LNCaP clone FGC (cell line): ENCODE results near the gene ZSWIM3.

Experiments used
- DNase-seq: peaks from one replicate; pipeline ENCODE4 v3.0.0-alpha.2; 2011; ENCODE audit warnings: low read depth
- H3K4me3 ChIP-seq: 2 replicates; pipeline ENCODE4 v1.5.1; 2011; ENCODE audit warnings: mild to moderate bottlenecking, low read depth, low read length, control low read depth
- TF ChIP-seq, protein P1 (sequence below): IDR thresholded peaks from 2 replicates; pipeline ENCODE4 v1.5.1; 2012; ENCODE audit warnings: mild to moderate bottlenecking; ENCODE audit not compliant: control insufficient read depth, insufficient read depth; ENCODE audit errors: extremely low read depth

ZSWIM3 gene

GRCh38 chr20:45816951-45817350 is 40.5 kb upstream of the ZSWIM3 start:
- H3K4me3 ChIP-seq = no peak overlapping the region
- DNase-seq = no peak
- TF ChIP-seq, protein P1, sequence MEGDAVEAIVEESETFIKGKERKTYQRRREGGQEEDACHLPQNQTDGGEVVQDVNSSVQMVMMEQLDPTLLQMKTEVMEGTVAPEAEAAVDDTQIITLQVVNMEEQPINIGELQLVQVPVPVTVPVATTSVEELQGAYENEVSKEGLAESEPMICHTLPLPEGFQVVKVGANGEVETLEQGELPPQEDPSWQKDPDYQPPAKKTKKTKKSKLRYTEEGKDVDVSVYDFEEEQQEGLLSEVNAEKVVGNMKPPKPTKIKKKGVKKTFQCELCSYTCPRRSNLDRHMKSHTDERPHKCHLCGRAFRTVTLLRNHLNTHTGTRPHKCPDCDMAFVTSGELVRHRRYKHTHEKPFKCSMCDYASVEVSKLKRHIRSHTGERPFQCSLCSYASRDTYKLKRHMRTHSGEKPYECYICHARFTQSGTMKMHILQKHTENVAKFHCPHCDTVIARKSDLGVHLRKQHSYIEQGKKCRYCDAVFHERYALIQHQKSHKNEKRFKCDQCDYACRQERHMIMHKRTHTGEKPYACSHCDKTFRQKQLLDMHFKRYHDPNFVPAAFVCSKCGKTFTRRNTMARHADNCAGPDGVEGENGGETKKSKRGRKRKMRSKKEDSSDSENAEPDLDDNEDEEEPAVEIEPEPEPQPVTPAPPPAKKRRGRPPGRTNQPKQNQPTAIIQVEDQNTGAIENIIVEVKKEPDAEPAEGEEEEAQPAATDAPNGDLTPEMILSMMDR = no peak

DNA sequence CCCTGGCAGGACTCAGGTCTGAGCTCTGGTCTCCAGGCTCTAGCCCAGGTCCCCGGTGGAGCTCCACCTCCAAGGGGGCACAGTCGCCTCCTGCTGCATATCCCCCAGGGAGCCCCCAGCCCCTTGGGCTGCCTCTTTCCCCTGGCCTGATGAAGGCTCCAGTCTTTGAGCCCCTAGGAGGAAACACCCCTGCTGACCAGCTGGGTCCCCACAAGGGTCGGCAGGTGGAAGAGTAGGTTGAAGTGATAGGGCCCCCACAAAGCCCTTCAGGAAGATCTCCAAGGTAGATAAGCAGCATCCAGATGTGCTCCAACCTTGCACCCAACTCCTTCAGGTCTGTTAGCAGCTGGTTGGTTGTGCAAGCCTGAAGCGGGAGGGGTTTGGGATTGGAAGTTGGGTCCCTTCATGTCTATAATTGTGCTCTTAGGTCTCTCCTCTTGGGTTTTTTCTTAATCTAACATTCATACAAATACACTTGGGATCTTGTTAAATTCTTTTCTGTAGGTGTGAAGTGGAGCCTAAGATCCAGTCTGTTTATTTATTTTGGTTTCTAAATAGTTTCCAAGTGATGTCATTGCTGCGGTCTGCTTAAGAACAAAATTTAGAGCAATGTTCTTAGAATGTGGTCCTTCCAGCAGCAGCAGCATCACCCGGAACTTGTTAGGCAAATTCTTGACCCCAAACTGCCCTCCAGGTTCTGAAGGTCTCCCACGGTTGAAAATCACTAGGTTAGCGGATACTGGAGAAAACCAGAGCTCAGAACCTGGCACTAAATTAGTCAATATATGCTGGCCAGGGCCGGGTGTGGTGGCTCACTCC is 39.8 kb upstream of the ZSWIM3 start:
- TF ChIP-seq, protein P1 = no peak
- no peak overlapping the region for H3K4me3 ChIP-seq
- no peak for DNase-seq

- TF ChIP-seq, protein P1 = no peak
- DNase-seq = no peak
- H3K4me3 ChIP-seq = no peak overlapping the region
Measured at GRCh38 chr20:45818239-45818638, 39.2 kb upstream of the ZSWIM3 start.

DNA sequence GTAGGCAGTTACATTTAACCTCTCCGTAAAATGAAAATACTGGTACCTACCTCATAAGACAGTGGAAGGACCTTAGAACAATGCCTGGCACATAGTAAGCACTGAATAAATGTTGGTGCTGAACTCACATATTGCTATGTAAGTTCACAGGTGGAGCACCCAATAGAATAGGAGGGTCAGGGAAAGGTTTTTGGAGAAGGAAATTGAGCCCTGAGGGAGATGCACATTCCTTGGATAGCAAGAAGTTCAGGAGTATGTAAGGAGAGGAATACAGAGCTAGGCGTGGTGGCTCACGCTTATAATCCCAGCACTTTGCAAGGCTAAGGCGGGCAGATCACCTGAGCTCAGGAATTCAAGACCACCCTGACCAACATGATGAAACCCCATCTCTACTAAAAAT is 37.9 kb upstream of the ZSWIM3 start:
- TF ChIP-seq, protein P1 = no peak
- DNase-seq = no peak
- no peak overlapping the region for H3K4me3 ChIP-seq

DNA sequence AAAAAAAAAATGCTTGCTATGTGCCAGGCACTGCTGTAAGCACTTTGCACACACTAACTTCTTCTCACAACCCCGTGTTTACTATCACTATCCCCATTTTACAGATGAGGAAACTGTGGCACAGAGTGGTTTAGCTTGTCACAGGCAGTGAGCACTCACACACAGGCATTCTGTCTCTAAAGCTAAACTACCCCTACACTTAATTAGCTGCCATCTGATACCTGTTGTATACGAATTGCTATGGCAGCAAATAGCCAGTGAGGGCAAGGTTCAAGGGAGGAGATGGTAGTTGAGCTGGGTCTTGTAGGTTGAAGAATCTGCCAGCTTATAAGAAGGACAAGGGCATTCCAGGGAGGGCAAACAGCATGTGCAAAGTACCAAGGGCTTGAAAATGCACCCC is 35.5 kb upstream of the ZSWIM3 start:
- DNase-seq = no peak
- TF ChIP-seq, protein P1 = no peak
- no peak overlapping the region for H3K4me3 ChIP-seq

DNA sequence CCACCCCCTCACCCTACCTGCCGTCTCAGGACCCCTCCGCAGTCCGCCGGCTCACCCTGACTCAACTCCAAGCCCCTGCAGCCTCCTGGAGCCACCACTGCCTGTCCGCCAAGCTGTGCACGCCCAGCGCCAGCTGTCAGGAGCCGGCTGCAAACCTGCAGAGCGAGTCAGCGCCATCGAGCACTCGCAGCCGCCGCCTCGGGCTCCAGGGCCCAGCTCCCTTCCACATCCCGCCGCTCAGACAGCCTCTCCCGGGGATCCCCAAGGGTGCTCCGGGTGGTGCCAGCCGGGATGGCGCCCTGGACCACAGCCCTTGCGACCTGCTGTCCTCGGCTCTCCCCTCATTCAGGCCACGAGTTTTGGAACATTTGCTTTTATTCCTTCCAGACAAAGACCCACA is 34.6 kb upstream of the ZSWIM3 start:
- TF ChIP-seq, protein P1 = no peak
- no peak for DNase-seq
- no peak overlapping the region for H3K4me3 ChIP-seq
